Fibroblast of villous mesenchyme (primary cell): ENCODE results near the gene PCDHGB4. TPM values are rescaled to one million over a fixed set of nuclear protein-coding genes. Genes with fewer than 3 reads are reported as not detected.

Source experiments
- DNase-seq: peaks from one replicate; pipeline ENCODE4 v3.0.0-alpha.2; 2010; ENCODE audit warnings: low read depth
- H3K4me3 ChIP-seq: 2 replicates; pipeline ENCODE4 v1.5.1; 2011; ENCODE audit warnings: low read depth, mild to moderate bottlenecking, low read length
- total RNA-seq: library from RNA; depleted of rRNA; stranded (reverse); fragments of >200 nt; gene quantifications from 2 replicates; pipeline ENCODE4 v1.2.3, GENCODE V29; 2012
- TF ChIP-seq, protein P1 (sequence below): IDR thresholded peaks from 2 replicates; pipeline ENCODE4 v1.5.1; 2012; ENCODE audit warnings: low read depth, mild to moderate bottlenecking, low read length; ENCODE audit not compliant: insufficient read depth

PCDHGB4 gene
- total RNA-seq, 1 donor: 13.4 TPM

DNA sequence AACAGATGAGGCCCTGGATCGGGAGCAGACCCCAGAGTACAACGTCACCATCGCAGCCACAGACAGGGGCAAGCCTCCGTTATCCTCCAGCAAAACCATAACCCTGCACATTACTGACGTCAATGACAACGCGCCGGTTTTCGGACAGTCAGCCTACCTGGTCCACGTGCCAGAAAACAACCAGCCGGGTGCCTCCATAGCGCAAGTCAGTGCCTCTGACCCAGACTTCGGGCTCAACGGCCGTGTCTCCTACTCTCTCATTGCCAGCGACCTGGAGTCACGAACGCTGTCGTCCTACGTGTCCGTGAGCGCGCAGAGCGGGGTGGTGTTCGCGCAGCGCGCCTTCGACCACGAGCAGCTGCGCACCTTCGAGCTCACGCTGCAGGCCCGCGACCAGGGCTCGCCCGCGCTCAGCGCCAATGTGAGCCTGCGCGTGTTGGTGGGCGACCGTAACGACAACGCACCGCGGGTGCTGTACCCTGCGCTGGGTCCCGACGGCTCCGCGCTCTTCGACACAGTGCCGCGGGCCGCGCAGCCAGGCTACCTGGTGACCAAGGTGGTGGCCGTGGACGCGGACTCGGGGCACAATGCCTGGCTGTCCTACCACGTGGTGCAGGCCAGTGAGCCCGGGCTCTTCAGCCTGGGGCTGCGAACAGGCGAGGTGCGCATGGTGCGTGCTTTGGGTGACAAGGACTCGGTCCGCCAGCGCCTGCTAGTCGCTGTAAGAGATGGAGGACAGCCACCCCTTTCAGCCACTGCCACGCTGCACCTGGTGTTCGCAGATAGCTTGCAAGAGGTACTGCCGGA is 31.8 kb downstream of the PCDHGB4 start:
- no peak overlapping the region for H3K4me3 ChIP-seq
- no peak for DNase-seq
- TF ChIP-seq, protein P1, sequence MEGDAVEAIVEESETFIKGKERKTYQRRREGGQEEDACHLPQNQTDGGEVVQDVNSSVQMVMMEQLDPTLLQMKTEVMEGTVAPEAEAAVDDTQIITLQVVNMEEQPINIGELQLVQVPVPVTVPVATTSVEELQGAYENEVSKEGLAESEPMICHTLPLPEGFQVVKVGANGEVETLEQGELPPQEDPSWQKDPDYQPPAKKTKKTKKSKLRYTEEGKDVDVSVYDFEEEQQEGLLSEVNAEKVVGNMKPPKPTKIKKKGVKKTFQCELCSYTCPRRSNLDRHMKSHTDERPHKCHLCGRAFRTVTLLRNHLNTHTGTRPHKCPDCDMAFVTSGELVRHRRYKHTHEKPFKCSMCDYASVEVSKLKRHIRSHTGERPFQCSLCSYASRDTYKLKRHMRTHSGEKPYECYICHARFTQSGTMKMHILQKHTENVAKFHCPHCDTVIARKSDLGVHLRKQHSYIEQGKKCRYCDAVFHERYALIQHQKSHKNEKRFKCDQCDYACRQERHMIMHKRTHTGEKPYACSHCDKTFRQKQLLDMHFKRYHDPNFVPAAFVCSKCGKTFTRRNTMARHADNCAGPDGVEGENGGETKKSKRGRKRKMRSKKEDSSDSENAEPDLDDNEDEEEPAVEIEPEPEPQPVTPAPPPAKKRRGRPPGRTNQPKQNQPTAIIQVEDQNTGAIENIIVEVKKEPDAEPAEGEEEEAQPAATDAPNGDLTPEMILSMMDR: no peak

GRCh38 chr5:141420855-141421488 is 33.5 kb downstream of the PCDHGB4 start, which contains the start of gene PCDHGA11:
PCDHGA11 (plus strand) TSS chr5:141421051; CDS start chr5:141421228, 177 bp downstream.
- H3K4me3 ChIP-seq: peak within 1 kb of the TSS; percentile 68
- DNase-seq: peak; percentile 71
- TF ChIP-seq, protein P1: peak; percentile 70

DNA sequence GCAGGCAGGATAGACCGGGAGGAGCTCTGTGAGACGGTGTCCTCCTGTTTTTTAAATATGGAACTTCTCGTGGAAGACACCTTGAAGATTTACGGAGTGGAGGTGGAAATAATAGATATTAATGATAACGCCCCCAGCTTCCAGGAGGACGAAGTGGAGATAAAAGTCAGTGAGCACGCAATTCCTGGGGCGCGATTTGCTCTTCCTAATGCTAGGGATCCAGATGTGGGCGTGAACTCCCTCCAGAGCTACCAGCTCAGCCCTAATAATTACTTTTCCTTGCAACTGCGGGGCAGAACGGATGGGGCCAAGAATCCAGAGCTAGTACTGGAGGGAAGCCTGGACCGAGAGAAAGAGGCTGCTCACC is 34.0 kb downstream of the PCDHGB4 start:
- DNase-seq: peak; percentile 8
- TF ChIP-seq, protein P1: no peak
- H3K4me3 ChIP-seq: peak overlapping the region; percentile 68

DNA sequence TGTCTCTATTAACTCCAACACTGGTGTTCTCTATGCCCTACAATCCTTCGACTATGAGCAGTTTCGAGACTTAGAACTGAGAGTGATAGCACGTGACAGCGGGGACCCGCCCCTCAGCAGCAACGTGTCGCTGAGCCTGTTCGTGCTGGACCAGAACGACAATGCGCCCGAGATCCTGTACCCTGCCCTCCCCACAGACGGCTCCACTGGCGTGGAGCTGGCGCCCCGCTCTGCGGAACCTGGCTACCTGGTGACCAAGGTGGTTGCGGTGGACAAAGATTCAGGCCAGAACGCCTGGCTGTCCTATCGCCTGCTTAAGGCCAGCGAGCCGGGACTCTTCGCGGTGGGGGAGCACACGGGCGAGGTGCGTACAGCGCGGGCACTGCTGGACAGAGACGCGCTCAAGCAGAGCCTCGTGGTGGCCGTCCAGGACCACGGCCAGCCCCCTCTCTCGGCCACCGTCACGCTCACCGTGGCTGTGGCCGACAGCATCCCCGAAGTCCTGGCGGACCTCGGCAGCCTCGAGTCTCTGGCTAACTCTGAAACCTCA is 35.3 kb downstream of the PCDHGB4 start:
- DNase-seq: no peak
- H3K4me3 ChIP-seq: no peak overlapping the region
- TF ChIP-seq, protein P1: no peak

GRCh38 chr5:141427783-141428426 is 40.4 kb downstream of the PCDHGB4 start:
- DNase-seq: no peak
- TF ChIP-seq, protein P1: no peak
- no peak overlapping the region for H3K4me3 ChIP-seq

DNA sequence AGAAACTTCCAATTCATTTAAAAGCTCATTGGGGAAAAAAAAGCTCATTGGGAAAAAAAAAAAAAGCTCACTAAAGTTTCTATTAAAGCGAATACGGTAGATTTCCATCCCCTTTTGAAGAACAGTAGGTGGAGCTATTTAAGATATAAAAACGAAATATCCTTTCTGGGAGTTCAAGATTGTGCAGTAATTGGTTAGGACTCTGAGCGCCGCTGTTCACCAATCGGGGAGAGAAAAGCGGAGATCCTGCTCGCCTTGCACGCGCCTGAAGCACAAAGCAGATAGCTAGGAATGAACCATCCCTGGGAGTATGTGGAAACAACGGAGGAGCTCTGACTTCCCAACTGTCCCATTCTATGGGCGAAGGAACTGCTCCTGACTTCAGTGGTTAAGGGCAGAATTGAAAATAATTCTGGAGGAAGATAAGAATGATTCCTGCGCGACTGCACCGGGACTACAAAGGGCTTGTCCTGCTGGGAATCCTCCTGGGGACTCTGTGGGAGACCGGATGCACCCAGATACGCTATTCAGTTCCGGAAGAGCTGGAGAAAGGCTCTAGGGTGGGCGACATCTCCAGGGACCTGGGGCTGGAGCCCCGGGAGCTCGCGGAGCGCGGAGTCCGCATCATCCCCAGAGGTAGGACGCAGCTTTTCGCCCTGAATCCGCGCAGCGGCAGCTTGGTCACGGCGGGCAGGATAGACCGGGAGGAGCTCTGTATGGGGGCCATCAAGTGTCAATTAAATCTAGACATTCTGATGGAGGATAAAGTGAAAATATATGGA is 43.0 kb downstream of the PCDHGB4 start, which contains the start of gene PCDHGA12:
Gene PCDHGA12 (plus strand): TSS at position 176 of the 782 bp plus-strand sequence. CDS start 253 bp downstream, at position 429.
- peak within 1 kb of the TSS; percentile 56 for H3K4me3 ChIP-seq
- TF ChIP-seq, protein P1: peak; percentile 67
- peak; percentile 93 for DNase-seq
